Measurements from ENCODE around the gene KCNJ3. TPM values are rescaled to one million over a fixed set of nuclear protein-coding genes. Genes with fewer than 3 reads are reported as not detected.

KCNJ3 gene
- total RNA-seq, 1 experiment from 2014 or later: not detected

DNA sequence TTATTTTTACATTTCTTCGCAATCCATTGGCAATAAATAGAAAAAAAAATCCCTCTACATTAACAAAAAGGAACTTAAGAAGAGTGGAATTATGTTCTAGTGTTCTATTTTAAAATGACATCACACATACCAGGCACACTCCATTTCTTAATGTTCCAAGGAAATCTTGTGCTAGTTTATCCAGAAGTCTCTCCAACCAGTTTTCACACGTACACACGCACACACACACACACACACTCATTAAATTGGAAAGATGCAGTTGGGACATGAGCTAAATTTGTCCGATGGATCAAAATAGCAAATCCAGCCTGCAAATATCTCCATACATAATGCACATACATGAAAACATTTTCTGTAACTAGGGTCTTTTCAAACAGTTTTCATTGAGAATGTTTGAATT lies 78.3 kb downstream of the KCNJ3 start:
- Histone ChIP-seq H3K4me1 (ENCODE audit: low read length) (no peaks in the 10 kb centered on the region), H3K27ac (ENCODE audit: low read length) (no peak overlapping the region), H4K20me1 (ENCODE audit: insufficient read depth, low read depth, low read length) (no peaks in the 10 kb centered on the region), H3K79me2 (ENCODE audit: low read length) (no peaks in the 10 kb centered on the region), H3K9me2 (replicated peaks; ENCODE audit: insufficient read depth, low read length) (no peaks in the 10 kb centered on the region), H3K27me3 (ENCODE audit: low read length) (no peaks in the 10 kb centered on the region), H3K9me3 (ENCODE audit: low read length) (peaks cover 26% of the 10 kb centered on the region; the same call in 1 of the 2 replicates), H3K4me2 (ENCODE audit: low read depth, low read length, poor library complexity, severe bottlenecking) (no peak overlapping the region), H3K9ac (ENCODE audit: low read length) (no peak overlapping the region), H3K4me3 (ENCODE audit: low read length) (no peak overlapping the region), H3K36me3 (ENCODE audit: insufficient read depth, low read length) (no peaks in the 10 kb centered on the region), H2AFZ (ENCODE audit: low read length) (no peak overlapping the region)
- DNase-seq: no peak

- Histone ChIP-seq H3K27ac (ENCODE audit: low read length) (no peak overlapping the region), H3K4me2 (ENCODE audit: low read depth, low read length, poor library complexity, severe bottlenecking) (no peak overlapping the region), H3K36me3 (ENCODE audit: insufficient read depth, low read length) (no peaks in the 10 kb centered on the region), H3K4me1 (ENCODE audit: low read length) (no peaks in the 10 kb centered on the region), H3K9me3 (ENCODE audit: low read length) (no peaks in the 10 kb centered on the region; the same call in 1 of the 2 replicates), H3K9ac (ENCODE audit: low read length) (no peak overlapping the region), H2AFZ (ENCODE audit: low read length) (no peak overlapping the region), H3K79me2 (ENCODE audit: low read length) (no peaks in the 10 kb centered on the region), H3K27me3 (ENCODE audit: low read length) (no peaks in the 10 kb centered on the region), H3K9me2 (replicated peaks; ENCODE audit: insufficient read depth, low read length) (no peaks in the 10 kb centered on the region), H4K20me1 (ENCODE audit: insufficient read depth, low read depth, low read length) (no peaks in the 10 kb centered on the region), H3K4me3 (ENCODE audit: low read length) (no peak overlapping the region)
- no peak for DNase-seq
Observed at GRCh38 chr2:154794406-154794805, 95.9 kb downstream of the KCNJ3 start.

- 0 out of 2 replicates have a peak, but pooled peaks cover 2% of the 10 kb centered on the region for H3K9me2 ChIP-seq (replicated peaks; ENCODE audit: insufficient read depth, low read length)
Observed at GRCh38 chr2:154795651-154796050, 97.2 kb downstream of the KCNJ3 start.

GRCh38 chr2:154804451-154804850 lies 106.0 kb downstream of the KCNJ3 start:
- H3K9ac ChIP-seq (ENCODE audit: low read length): no peak overlapping the region
- no peak overlapping the region for H3K4me3 ChIP-seq (ENCODE audit: low read length)
- H2AFZ ChIP-seq (ENCODE audit: low read length): no peak overlapping the region
- no peaks in the 10 kb centered on the region for H3K27me3 ChIP-seq (ENCODE audit: low read length)
- peaks cover 27% of the 10 kb centered on the region for H3K9me3 ChIP-seq (ENCODE audit: low read length)
- DNase-seq: no peak
- H3K4me2 ChIP-seq (ENCODE audit: low read depth, low read length, poor library complexity, severe bottlenecking): no peak overlapping the region
- no peaks in the 10 kb centered on the region for H3K79me2 ChIP-seq (ENCODE audit: low read length)
- 0 out of 2 replicates have a peak, but pooled peaks cover 2% of the 10 kb centered on the region for H3K9me2 ChIP-seq (replicated peaks; ENCODE audit: insufficient read depth, low read length)
- H3K36me3 ChIP-seq (ENCODE audit: insufficient read depth, low read length): no peaks in the 10 kb centered on the region
- no peaks in the 10 kb centered on the region for H3K4me1 ChIP-seq (ENCODE audit: low read length)
- no peak overlapping the region for H3K27ac ChIP-seq (ENCODE audit: low read length)
- H4K20me1 ChIP-seq (ENCODE audit: insufficient read depth, low read depth, low read length): no peaks in the 10 kb centered on the region

More at GRCh38 chr2:154795651-154796050, 97.2 kb downstream of the KCNJ3 start:
- no peak for DNase-seq
- Histone ChIP-seq H3K9me3 (ENCODE audit: low read length) (peaks cover 4% of the 10 kb centered on the region), H3K4me2 (ENCODE audit: low read depth, low read length, poor library complexity, severe bottlenecking) (no peak overlapping the region), H2AFZ (ENCODE audit: low read length) (no peak overlapping the region), H3K79me2 (ENCODE audit: low read length) (no peaks in the 10 kb centered on the region), H3K27me3 (ENCODE audit: low read length) (no peaks in the 10 kb centered on the region), H3K9ac (ENCODE audit: low read length) (no peak overlapping the region), H3K4me1 (ENCODE audit: low read length) (no peaks in the 10 kb centered on the region), H3K36me3 (ENCODE audit: insufficient read depth, low read length) (no peaks in the 10 kb centered on the region), H3K27ac (ENCODE audit: low read length) (no peak overlapping the region), H4K20me1 (ENCODE audit: insufficient read depth, low read depth, low read length) (no peaks in the 10 kb centered on the region), H3K4me3 (ENCODE audit: low read length) (no peak overlapping the region)

- Histone ChIP-seq H2AFZ (ENCODE audit: low read length) (no peak overlapping the region), H3K27me3 (ENCODE audit: low read length) (no peaks in the 10 kb centered on the region), H3K4me2 (ENCODE audit: low read depth, low read length, poor library complexity, severe bottlenecking) (no peak overlapping the region), H3K9ac (ENCODE audit: low read length) (no peak overlapping the region), H3K4me3 (ENCODE audit: low read length) (no peak overlapping the region), H3K36me3 (ENCODE audit: insufficient read depth, low read length) (no peaks in the 10 kb centered on the region), H4K20me1 (ENCODE audit: insufficient read depth, low read depth, low read length) (no peaks in the 10 kb centered on the region), H3K4me1 (ENCODE audit: low read length) (no peaks in the 10 kb centered on the region), H3K9me3 (ENCODE audit: low read length) (peaks cover 22% of the 10 kb centered on the region), H3K79me2 (ENCODE audit: low read length) (no peaks in the 10 kb centered on the region), H3K9me2 (replicated peaks; ENCODE audit: insufficient read depth, low read length) (no peaks in the 10 kb centered on the region), H3K27ac (ENCODE audit: low read length) (no peak overlapping the region)
- no peak for DNase-seq
Observed at GRCh38 chr2:154813636-154814035, 115.1 kb downstream of the KCNJ3 start.

- Histone ChIP-seq H3K9me2 (replicated peaks; ENCODE audit: insufficient read depth, low read length) (no peaks in the 10 kb centered on the region), H3K27ac (ENCODE audit: low read length) (no peak overlapping the region), H3K4me1 (ENCODE audit: low read length) (no peaks in the 10 kb centered on the region), H4K20me1 (ENCODE audit: insufficient read depth, low read depth, low read length) (no peaks in the 10 kb centered on the region), H2AFZ (ENCODE audit: low read length) (no peak overlapping the region), H3K79me2 (ENCODE audit: low read length) (no peaks in the 10 kb centered on the region), H3K27me3 (ENCODE audit: low read length) (no peaks in the 10 kb centered on the region), H3K4me3 (ENCODE audit: low read length) (no peak overlapping the region), H3K9ac (ENCODE audit: low read length) (no peak overlapping the region), H3K9me3 (ENCODE audit: low read length) (peaks cover 22% of the 10 kb centered on the region), H3K36me3 (ENCODE audit: insufficient read depth, low read length) (no peaks in the 10 kb centered on the region), H3K4me2 (ENCODE audit: low read depth, low read length, poor library complexity, severe bottlenecking) (no peak overlapping the region)
- no peak for DNase-seq
Observed at GRCh38 chr2:154814856-154815255, 116.4 kb downstream of the KCNJ3 start.

- Histone ChIP-seq H3K4me3 (ENCODE audit: low read length) (no peak overlapping the region), H3K79me2 (ENCODE audit: low read length) (no peaks in the 10 kb centered on the region), H4K20me1 (ENCODE audit: insufficient read depth, low read depth, low read length) (no peaks in the 10 kb centered on the region), H3K9ac (ENCODE audit: low read length) (no peak overlapping the region), H3K36me3 (ENCODE audit: insufficient read depth, low read length) (no peaks in the 10 kb centered on the region), H3K9me3 (ENCODE audit: low read length) (peaks cover 14% of the 10 kb centered on the region), H3K4me2 (ENCODE audit: low read depth, low read length, poor library complexity, severe bottlenecking) (no peak overlapping the region), H3K27me3 (ENCODE audit: low read length) (no peaks in the 10 kb centered on the region), H3K4me1 (ENCODE audit: low read length) (no peaks in the 10 kb centered on the region), H2AFZ (ENCODE audit: low read length) (no peak overlapping the region), H3K27ac (ENCODE audit: low read length) (no peak overlapping the region), H3K9me2 (replicated peaks; ENCODE audit: insufficient read depth, low read length) (no peaks in the 10 kb centered on the region)
- no peak for DNase-seq
Observed at GRCh38 chr2:154825358-154825757, 126.9 kb downstream of the KCNJ3 start.

DNA sequence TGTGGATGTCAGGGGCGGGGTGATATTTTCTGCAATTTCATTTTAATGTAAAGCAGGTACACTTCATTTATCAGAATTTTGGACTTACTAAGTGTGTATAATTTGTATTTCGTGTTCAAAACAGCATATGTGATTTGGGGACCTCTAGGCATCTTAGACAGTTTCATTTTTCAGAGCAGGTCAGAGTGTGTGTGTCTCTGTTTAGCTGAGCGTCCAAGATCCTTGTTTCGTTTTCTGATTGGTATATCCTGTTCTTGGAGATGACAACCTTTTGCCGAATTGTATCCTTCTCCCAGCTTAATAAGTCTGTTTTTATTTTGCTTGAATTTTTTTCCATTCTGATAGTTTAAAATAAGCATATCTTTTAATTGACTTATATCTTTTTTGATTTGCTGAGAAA lies 128.3 kb downstream of the KCNJ3 start:
- no peaks in the 10 kb centered on the region for H4K20me1 ChIP-seq (ENCODE audit: insufficient read depth, low read depth, low read length)
- H3K79me2 ChIP-seq (ENCODE audit: low read length): no peaks in the 10 kb centered on the region
- H3K9me3 ChIP-seq (ENCODE audit: low read length): peaks cover 16% of the 10 kb centered on the region
- no peak overlapping the region for H3K4me3 ChIP-seq (ENCODE audit: low read length)
- no peak overlapping the region for H3K9ac ChIP-seq (ENCODE audit: low read length)
- no peaks in the 10 kb centered on the region for H3K9me2 ChIP-seq (replicated peaks; ENCODE audit: insufficient read depth, low read length)
- no peak overlapping the region for H2AFZ ChIP-seq (ENCODE audit: low read length)
- DNase-seq: no peak
- H3K27ac ChIP-seq (ENCODE audit: low read length): no peak overlapping the region
- no peaks in the 10 kb centered on the region for H3K4me1 ChIP-seq (ENCODE audit: low read length)
- no peaks in the 10 kb centered on the region for H3K27me3 ChIP-seq (ENCODE audit: low read length)
- no peaks in the 10 kb centered on the region for H3K36me3 ChIP-seq (ENCODE audit: insufficient read depth, low read length)
- H3K4me2 ChIP-seq (ENCODE audit: low read depth, low read length, poor library complexity, severe bottlenecking): no peak overlapping the region

DNA sequence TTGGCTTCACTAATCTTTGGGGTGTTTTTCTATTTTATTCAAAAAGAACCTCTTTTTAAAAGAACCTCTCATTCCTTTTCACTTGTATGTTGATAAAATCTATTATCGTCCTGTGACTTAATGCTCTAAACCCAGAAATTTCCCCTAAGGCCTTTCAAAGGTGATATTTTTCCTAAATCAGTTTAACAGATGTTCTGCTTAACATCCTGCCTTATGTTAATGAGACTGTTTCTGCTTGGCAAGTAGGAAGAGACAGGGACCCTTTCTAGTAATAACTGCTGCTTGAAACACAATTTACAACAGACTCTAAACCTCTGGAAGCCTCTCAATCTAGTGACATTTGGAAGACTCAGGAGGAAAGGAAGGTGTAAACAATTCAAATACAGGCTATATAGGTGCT lies 128.8 kb downstream of the KCNJ3 start:
- Histone ChIP-seq H3K27ac (ENCODE audit: low read length) (no peak overlapping the region), H3K4me1 (ENCODE audit: low read length) (no peaks in the 10 kb centered on the region), H3K4me2 (ENCODE audit: low read depth, low read length, poor library complexity, severe bottlenecking) (no peak overlapping the region), H3K9me3 (ENCODE audit: low read length) (peaks cover 16% of the 10 kb centered on the region), H3K4me3 (ENCODE audit: low read length) (no peak overlapping the region), H3K27me3 (ENCODE audit: low read length) (no peaks in the 10 kb centered on the region), H3K9me2 (replicated peaks; ENCODE audit: insufficient read depth, low read length) (no peaks in the 10 kb centered on the region), H2AFZ (ENCODE audit: low read length) (no peak overlapping the region), H3K79me2 (ENCODE audit: low read length) (no peaks in the 10 kb centered on the region), H3K36me3 (ENCODE audit: insufficient read depth, low read length) (no peaks in the 10 kb centered on the region), H4K20me1 (ENCODE audit: insufficient read depth, low read depth, low read length) (no peaks in the 10 kb centered on the region), H3K9ac (ENCODE audit: low read length) (no peak overlapping the region)
- DNase-seq: no peak
